GM23338 (cell line): ENCODE results near the gene JPH4. TPM values are rescaled to one million over a fixed set of nuclear protein-coding genes. Genes with fewer than 3 reads are reported as not detected.

Experiments used
- CREB1 ChIP-seq: fragments of 250-450 bp; sonication (Bioruptor Pico); IDR thresholded peaks from 2 replicates; pipeline ENCODE4 v1.5.0; 2020; ENCODE audit warnings: low read depth, mild to moderate bottlenecking, moderate library complexity
- NANOG ChIP-seq: IDR thresholded peaks from 2 replicates; pipeline ENCODE4 v1.6.1; 2016; ENCODE audit warnings: antibody characterized with exemption, borderline replicate concordance
- STAT1 ChIP-seq: IDR thresholded peaks from one replicate; pipeline ENCODE4 v1.6.1; 2016; ENCODE audit warnings: antibody characterized with exemption; ENCODE audit not compliant: unreplicated experiment
- ZNF331 ChIP-seq: fragments of 250-450 bp; sonication (Bioruptor Pico); IDR thresholded peaks from 2 replicates; pipeline ENCODE4 v1.5.0; 2020; ENCODE audit warnings: low read depth, mild to moderate bottlenecking, moderate library complexity
- ZNF462 ChIP-seq: fragments of 250-450 bp; sonication (Bioruptor Pico); IDR thresholded peaks from 2 replicates; pipeline ENCODE4 v1.5.0; 2020; ENCODE audit warnings: mild to moderate bottlenecking, moderate library complexity
- polyA plus RNA-seq: library from polyadenylated mRNA; unstranded; fragments of >200 nt; fragmentation: Nextera tagmentation; extraction: Ambion mirVana; gene quantifications from 2 replicates; pipeline ENCODE4 v1.2.1, GENCODE V29; 2016
- total RNA-seq: library from RNA; depleted of rRNA; stranded (reverse); fragments of >200 nt; shearing (Covaris generic); gene quantifications from 2 replicates; pipeline ENCODE4 v1.2.3, GENCODE V29; 2014
- TF ChIP-seq, protein P1 (sequence below), 2 experiments: fragments of 200-600 bp in 1 of 2; sonication (generic) in 1 of 2; conservative IDR thresholded peaks; 2 replicates each; pipeline versions ENCODE4 v1.5.1 to v1.6.1; 2016 to 2017; ENCODE audit warnings: antibody characterized with exemption in 2 of 2, low read depth in 2 of 2, mild to moderate bottlenecking in 2 of 2, moderate library complexity in 1 of 2

Gene JPH4
- total and polyA plus RNA-seq, 2 experiments from 2014 or later: 11.0 to 29.9 TPM

DNA sequence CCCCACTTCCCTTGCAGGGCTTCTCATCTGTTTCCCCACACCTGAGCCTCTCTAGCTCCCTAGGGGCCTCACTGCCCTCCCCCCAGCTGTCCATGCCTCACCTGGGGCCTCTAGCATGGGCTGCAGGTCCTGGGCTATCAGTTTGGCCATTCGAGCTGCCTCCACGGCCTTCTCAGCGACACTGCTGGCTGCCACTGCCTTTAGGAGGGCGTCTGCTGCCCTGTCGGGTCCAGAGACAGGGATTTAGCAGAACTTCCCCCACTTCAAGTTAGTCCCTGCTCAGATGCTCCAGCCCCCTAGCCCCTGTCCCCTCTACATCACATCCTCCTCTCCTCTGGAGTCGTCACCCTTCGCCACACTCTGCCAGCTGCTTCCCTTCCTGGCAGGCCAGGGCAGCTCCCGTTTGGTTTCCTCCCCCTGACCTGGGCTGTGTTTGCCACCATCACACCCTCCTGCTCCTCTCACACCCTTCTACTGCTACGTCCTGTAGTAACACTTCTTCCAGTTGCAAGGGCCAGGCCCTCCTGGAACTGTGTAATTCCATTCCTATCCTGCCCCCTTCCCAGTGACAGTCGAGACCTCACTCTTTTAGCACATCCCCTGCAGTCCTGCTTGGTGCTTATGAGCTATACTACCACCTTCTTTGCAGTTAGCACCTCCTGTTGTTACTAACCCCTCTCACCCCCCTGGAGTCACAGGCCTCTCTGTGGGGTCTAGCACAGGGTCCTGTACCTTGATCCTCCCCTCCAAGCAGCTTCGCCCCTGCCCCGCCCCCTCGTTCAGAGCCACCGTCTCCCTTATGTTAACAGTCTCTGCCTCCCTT lies 6.7 kb downstream of the JPH4 start (continued):
- TF ChIP-seq ZNF462 (CRISPR knock-in tag) (no peak), STAT1 (no peak), CREB1 (CRISPR knock-in tag) (no peak), NANOG (no peak), ZNF331 (CRISPR knock-in tag) (no peak)
- TF ChIP-seq, protein P1, sequence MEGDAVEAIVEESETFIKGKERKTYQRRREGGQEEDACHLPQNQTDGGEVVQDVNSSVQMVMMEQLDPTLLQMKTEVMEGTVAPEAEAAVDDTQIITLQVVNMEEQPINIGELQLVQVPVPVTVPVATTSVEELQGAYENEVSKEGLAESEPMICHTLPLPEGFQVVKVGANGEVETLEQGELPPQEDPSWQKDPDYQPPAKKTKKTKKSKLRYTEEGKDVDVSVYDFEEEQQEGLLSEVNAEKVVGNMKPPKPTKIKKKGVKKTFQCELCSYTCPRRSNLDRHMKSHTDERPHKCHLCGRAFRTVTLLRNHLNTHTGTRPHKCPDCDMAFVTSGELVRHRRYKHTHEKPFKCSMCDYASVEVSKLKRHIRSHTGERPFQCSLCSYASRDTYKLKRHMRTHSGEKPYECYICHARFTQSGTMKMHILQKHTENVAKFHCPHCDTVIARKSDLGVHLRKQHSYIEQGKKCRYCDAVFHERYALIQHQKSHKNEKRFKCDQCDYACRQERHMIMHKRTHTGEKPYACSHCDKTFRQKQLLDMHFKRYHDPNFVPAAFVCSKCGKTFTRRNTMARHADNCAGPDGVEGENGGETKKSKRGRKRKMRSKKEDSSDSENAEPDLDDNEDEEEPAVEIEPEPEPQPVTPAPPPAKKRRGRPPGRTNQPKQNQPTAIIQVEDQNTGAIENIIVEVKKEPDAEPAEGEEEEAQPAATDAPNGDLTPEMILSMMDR (conservative IDR thresholded peaks at IDR 0.05; ENCODE audit: low read depth in 2 of 2): no peak
